Stimulated activated CD8-positive, alpha-beta memory T cell treated with anti-CD3 and anti-CD28 coated beads, Interleukin-4, amount 100 ng/mL, for 48 hours (primary cell): ENCODE results near the gene SOX12.

ENCODE experiments used
- DNase-seq: peaks from one replicate; pipeline ENCODE4 v3.0.0-alpha.2; 2020

Gene SOX12

DNA sequence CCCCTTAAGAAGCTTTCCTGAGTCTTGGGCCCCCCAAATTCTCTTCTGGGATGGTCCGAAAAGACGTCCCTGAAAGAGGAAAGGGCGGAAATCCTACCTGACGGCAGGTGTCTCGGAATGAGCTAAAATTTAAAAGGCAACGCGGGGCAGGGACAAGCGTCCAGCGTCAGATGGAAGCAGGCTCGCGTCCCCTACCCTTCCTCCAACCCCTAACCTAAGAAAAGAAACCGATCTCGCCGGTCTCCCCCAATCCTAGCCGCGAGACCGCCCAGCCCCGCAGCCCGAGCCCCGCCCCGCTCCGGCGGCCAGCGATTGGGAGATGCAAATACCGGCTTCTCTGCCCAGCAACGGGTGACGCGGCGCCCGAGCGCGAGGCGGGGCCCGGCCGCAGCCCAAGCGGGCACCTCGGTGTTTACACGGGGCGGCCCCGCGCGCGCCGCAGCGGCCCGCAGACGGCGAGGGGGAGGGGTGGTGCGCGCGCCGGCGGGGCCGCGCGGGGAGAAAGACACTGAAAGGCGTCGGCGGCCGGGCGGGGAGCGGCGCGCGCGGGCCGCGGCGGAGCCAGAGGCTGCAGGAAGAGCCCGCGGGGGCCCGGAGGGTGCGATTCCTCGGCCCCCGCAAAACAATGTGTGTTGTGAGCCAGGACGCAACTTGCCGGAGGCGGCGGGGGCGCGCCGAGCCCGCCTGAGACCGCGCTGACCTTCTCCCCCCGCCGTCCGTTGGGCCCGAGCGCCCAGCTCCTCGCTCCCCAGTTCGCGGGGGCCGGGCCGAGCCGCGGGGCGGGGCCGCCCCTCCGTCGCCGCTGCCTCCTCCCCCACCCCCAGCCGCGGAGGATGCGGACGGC is at the start of gene SOX12:
TSS of gene SOX12 (plus strand) at position 508 of the 844 bp plus-strand sequence. CDS start 373 bp downstream, outside the sequence.
- DNase-seq: peak; percentile 99

DNA sequence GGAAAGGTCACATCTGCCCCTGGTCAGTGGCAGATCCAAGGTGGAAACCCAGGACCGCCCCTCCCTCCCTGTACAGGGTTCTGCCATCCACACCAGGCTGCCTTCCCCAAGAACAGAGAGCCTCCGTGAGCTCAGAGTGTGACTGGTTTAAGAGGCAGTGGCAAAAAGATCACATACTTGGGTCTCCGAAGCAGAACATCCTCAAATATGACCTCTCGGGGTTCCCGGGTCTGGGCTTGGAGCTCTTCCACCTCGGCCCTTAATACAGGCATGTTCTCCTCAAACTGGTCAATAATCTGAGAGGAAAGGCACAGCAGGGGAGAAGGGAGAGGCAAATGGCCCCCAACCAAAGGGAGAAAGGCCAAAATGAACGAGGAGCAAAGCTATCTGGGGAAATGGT is 49.6 kb upstream of the SOX12 start:
- DNase-seq: no peak

DNA sequence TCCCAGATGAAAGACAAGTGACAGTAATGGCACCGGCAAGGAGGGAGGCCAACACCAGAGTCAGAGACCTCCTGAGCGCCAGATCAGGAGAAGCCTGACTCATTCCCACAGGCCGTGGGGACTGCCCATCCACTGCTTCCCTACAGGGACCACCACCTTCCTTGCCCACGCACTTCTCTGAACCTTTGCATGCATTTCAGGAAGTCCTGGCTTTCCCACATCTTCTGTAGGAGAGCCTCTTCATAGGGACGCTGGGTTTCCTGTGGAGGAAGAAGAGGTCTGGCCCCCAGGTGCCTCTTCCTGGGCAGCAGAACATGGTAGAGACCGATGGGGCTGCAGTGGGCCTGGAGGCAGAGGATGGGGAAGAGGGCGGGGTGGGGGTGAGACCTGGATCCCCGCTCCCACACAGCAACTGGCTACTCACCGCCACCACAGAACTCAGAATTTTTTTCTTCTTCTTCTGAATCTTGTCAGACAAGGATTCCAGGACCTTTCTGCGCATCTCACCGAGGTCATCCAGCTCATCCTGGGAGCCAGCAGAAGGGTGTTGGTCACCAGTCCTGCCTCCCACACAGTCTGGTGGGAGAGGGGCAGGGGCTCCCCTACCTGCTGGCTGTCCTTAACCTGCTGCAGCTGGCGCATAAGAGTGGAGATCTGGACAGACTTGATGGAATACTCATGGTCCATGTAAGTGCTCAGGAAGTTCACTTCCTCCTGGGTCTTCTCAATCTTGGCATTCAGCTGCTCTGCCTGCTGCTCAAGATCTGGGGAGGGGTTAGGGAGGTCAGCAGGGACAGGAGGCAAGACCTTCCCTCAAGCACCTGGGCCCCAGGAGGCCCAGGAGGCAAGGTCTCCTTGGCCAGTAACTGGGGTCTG is 48.5 kb upstream of the SOX12 start:
- no peak for DNase-seq

DNA sequence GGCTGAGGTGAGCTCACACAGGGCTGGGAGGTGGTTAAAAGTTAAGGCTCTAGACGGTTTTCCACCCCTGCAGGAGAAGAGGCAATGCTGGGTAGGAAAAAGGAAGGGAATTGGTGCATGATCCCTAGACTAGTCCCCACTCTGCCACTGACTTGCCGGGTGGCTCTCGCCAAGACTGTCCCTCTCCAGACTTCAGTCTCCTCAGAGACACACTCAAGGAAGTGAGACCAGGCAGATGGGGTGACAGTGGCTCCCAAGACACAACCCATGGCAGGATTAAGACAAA is 47.9 kb upstream of the SOX12 start:
- DNase-seq: no peak

DNA sequence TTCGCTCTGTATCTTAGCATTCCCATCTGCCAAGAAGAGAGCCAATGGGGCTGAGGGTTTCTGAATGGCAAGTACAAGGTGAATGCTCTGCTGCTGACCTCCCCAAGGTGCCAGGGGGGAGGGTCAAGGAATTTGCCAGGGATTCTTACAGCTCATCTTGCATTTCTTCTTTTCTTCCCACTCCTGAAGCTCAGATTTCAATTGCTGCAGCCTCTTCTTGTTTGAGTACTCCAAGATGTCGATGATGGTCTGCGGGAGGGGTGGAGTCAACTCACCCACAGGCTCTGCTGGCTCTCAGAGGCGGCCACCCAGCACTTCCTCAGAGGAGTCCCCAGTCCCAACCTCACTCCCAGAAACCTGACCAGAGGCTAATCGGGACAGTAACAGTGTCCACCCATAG is 47.2 kb upstream of the SOX12 start:
- DNase-seq: no peak

DNA sequence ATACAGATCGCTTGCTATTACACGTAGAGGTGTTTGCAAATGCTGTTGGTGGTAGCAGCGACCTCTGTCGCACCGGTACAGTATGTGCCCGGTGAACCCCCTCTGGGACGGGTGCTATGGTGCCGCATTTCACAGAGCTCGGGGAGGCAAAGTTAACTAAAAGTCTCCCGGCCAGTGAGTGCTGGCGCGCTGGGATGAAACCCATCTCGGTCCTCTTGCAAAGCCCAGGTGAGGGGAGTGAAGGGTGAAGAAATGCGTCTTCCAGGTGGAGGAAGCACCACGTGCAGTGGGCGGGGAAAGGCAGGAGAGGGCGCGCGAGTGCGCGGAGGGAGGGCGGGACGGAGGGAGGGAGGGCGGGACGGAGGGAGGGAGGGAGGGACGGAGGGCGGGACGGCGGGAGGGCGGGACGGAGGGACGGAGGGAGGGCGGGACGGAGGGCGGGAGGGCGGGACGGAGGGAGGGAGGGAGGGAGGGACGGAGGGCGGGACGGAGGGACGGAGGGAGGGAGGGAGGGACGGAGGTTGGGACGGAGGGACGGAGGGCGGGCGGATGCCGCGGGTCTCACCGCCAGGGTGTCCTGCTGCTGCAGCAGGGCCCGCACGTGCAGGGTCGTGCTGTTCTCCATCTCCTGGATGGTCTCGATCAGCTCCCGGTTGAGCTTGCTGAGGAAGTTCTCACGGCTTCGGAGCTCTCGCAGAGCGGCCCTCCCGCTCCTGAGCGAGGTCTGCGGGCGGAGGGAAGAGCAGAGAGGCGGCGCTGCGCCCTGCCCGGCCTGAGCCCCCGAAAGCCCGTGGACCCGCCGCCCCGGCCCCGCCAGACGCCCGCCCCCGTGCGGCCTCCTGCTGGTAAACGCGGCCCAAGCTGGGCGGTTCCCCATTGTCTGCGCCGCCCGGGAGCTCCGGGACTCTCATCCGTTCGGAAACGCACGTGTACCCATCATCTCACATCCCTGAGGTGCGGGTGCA is 46.5 kb upstream of the SOX12 start:
- no peak for DNase-seq

DNA sequence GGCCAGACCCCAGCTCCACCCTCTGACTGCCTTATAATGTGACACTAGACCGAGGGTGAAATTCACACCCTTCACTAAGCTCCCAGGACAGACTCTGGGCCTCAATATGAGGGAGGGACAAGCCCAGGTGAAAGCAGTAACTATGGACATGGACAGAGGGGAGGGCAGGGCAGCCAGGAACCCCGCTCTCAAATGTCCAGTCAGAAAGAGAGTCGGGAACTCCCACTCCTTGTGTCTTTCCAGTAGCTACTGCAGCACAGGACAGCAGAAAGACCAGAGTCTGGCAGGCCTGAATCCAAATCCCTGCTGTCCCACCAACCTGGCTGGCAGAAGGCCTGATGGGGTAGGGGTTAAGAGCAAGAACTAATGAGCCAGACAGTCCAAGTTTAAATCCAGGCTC is 41.2 kb upstream of the SOX12 start:
- no peak for DNase-seq

DNA sequence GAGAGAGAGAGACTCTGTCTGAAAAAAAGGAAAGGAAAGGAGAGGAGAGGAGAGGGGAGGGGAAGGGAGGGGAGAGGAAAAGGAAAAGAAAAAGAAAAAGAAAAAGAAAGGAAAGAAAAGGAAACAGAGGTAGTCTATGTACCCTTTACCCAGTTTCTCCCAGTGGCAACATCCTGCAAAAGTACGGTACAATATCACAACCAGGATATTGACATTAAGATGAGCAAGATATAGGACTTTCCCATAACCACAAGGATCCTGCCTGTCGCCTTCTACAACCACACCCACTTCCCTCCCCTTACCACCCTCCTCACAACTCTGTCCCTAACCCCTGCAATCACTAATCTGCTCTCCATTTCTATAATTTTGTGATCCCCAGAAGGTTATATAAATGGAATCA is 38.8 kb upstream of the SOX12 start:
- no peak for DNase-seq

DNA sequence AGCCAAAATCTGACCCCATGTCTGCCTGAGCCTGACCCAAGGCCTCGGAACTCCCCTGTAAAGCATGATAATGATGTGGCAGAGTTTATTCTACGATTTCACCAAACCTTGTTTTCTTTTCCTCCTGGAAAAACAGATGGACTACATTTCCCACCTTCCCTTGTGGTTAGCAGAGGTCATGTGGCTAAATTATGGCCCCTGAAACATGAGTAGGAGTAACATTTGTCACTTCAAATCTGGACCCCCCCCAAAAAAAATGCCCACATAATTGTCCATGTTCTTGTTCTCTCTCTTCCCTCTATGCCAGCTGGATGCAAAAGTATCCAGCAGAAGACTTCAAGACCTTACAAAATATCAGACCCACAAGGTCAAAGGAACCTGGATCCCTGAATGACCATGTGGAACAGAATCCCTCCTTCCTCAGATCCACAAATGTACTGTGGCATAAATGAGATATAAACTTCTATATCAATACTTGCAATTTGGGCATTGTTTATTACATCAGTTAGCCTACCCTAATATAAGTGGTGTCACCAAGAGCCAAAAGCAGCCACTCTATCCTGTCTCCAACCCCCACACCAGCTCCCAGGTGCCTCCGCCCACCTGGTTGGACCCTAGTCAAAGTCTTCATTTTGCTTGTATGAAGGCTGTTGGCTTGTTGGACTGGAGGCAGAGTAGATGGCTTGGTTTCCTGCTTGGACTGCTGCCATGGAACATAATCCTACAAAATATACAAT is 36.2 kb upstream of the SOX12 start:
- no peak for DNase-seq

DNA sequence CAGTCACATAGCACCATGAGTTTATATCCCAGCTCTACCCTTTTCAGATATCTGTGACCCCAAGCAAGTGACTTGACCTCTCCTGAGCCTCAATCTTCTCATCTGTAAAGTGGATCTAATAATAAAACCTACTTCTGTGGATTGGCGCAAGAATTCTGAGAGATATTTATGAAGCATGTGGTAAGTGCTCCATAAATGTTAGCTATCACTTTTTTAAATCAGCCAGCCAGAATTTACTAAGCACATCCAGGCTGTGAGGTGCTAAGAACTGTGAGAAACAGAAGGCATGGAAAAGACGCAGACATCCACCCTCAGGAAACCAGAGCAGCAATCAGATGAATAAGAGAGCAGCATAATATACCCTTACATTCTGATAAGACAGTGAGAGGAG is 35.7 kb upstream of the SOX12 start:
- no peak for DNase-seq

DNA sequence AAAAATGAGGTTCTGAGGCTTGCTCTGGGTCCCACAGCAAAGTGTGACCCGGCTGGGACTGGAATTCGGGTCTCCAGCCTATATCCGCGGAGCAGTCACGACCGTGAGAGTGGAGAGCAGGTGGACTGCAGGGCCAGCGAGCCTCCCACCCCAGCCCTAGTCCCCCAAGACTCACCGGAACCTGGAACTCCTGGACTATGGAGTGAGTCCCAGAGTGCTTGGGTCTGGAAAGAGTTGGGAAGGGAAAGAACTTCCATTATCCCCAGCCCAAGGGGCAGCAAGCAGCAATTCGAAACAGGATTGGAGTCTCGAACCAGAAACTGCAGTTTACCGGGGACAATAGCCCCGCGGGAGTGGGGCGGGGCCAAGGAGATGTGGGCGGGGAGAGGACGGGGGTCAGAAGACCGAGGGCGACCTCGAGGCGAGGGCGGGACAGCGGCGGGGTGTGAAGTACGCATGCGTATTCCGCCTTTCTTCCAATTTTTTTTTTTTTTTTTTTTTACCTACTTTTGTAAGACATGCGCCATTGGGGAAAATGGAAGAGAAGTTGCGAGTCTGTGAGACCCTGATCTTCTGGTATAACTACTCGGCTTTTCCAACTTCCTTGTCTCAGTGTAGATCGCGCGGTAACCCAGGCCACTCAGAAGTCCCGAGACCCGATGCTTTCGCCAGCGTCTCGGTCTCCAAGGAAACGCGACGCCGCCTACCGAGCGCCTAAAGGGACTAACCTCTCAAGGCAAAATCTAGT is 35.1 kb upstream of the SOX12 start, which contains the start of gene C20orf96:
TSS of gene C20orf96 (minus strand) at position 667 of the 748 bp plus-strand sequence. CDS start at position 527, 140 bp downstream.
- DNase-seq: peak; percentile 93

DNA sequence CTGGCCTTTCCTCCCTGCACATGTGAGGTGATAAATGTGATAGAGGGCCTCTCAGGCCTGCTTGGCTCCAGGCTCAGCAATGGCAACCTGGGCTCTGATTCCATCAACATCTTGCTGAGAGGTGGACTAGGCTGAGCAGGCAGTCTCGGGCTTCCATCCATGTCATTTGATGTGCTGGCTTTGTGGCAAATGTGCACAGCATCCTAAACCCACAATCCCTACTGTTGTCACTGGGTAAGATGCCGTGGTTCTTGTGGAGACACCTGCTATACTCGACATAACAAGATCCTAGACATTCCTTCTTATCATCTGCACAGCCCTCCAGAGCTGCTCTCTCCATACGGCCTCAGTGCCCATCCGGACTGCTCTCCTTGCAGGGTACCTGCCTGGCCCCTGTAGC is 30.8 kb upstream of the SOX12 start:
- no peak for DNase-seq

DNA sequence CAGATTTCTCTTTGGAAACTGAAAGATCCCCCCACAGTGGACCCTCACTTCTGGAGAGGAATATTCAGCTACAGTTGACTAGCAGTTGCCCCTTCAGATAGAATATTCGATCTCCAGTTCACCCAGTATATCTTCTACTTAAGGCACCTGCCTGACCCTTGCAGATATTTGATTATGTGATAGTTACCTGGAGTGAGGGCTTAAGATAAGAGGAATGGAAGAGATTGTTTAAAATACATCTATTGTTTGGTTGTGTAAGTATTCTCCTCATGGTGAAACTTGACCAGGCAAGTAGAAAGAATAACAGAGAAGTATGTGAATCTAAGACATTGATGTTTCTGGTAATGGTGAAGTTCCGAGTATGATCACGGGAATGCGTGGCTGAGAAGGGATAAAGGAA is 29.5 kb upstream of the SOX12 start:
- no peak for DNase-seq

DNA sequence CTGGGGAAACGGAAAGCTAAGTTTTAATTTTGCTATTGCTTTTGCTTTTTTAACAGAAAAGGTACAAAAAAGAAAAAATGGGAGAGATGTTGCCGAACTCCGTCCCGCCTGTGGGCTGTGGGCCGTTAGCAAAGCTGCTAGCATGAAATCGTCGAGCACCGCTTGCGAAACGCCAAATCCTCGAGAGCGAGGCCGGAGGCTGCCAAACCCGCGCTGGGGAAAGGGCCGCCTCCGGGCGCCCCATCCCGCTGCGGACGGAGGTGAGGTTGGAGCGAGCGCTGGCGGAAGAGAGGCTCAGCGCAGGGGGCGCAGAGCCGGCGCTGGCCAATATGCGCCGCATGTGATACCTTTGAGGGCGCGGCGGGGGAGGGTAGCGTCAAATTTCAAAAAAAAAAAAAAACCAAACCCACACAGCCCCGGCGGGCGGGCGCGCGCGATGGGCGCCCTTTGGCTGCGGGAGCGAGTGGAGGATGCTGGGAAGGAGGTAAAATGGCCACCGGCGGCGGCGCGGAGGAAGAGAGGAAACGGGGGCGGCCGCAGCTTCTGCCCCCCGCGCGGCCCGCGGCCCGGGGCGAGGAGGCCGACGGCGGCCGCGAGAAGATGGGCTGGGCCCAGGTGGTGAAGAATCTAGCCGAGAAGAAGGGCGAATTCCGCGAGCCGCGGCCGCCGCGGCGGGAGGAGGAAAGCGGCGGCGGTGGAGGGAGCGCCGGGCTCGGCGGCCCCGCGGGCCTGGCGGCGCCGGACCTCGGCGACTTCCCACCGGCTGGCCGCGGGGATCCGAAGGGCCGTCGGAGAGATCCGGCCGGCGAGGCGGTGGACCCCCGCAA is 28.0 kb upstream of the SOX12 start, which contains the start of gene ZCCHC3:
TSS of gene ZCCHC3 (plus strand) at position 473 of the 827 bp plus-strand sequence. CDS start at position 490, 17 bp downstream.
- DNase-seq: peak; percentile 87

DNA sequence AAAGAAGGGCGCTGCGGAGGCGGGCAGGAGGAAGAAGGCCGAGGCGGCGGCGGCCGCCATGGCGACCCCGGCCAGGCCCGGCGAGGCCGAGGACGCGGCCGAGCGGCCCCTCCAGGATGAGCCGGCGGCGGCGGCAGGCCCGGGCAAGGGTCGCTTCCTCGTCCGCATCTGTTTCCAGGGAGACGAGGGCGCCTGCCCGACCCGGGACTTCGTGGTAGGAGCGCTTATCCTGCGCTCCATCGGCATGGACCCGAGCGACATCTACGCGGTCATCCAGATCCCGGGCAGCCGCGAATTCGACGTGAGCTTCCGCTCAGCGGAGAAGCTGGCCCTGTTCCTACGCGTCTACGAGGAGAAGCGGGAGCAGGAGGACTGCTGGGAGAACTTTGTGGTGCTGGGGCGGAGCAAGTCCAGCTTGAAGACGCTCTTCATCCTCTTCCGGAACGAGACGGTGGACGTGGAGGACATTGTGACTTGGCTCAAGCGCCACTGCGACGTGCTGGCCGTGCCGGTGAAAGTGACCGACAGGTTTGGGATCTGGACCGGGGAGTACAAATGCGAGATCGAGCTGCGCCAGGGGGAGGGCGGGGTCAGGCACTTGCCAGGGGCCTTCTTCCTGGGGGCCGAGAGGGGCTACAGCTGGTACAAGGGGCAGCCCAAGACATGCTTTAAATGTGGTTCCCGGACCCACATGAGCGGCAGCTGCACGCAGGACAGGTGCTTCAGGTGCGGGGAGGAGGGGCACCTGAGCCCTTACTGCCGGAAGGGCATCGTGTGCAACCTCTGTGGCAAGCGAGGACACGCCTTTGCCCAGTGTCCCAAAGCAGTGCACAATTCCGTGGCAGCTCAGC is 27.2 kb upstream of the SOX12 start:
- DNase-seq: peak; percentile 60

DNA sequence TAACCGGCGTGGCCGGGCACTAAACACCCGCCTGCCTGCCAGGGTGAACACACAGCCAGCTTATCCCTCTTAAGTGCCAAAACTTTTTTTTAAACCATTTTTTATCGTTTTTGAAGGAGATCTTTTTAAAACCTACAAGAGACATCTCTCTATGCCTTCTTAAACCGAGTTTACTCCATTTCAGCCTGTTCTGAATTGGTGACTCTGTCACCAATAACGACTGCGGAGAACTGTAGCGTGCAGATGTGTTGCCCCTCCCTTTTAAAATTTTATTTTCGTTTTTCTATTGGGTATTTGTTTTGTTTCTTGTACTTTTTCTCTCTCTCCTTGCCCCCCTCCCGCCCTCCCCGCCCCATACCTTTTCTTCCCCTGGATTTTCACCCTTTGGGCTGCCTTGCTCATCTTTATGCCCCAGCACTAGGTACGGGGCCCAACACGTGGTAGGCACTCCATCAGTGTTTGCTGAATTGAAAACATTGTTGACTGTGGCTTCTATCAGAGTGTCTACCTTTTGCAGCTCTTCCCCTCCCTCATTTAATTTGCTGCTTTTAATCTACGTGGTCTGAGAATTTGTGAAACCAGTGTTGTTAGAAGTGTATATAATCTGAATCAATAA is 26.5 kb upstream of the SOX12 start:
- DNase-seq: no peak

DNA sequence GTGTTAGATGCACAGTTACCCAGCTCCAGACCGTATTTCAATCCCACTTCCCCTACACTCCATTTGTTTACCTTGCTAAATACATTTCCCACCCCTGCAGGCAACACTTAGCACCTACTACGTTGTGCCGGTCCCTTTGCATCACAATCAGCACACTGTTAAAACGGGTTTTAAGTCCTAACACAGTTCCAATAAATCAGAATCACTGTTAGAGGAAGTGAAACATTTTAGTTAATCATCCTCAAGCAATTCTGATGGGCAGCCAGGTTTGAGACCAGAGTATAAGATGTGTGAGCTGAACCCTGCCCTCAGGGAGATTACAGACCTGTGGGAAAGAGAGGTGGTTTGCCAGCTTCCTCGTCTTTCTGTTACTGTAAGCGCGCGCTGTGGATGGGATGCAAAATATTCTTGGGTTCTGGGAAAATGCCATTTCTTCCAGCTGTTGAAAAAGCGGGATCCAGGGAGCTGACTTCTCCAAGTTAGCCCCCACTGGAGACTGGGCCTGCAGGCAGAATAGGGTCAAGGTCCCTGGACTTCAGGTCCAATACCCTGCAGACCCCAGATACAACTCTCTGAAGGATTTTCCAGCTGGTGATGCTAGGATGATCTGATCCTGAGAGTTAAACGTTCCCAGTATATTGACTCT is 24.9 kb upstream of the SOX12 start:
- DNase-seq: no peak
